HEK293 (cell line): Measurements from ENCODE around the gene TSPEAR.

Source experiments
- CTCF ChIA-PET: fragments of 350-600 bp; formaldehyde crosslinking; extraction: SDS; loops from one replicate; lab custom pipeline; 2021; ENCODE audit warnings: antibody characterized with exemption; lab: Yijun Ruan, JAX
- POLR2A ChIA-PET: fragments of 300-600 bp; formaldehyde crosslinking; extraction: SDS; loops from one replicate; lab custom pipeline; 2020; ENCODE audit warnings: antibody characterized with exemption, inconsistent platforms; lab: Yijun Ruan, JAX
- H3K27ac ChIP-seq: fragments of 200-500 bp; sonication (Bioruptor generic); 2 replicates; pipeline ENCODE4 v1.5.1; 2014; ENCODE audit warnings: low read depth, low read length, control low read depth, inconsistent platforms; ENCODE audit errors: extremely low read depth
- H3K36me3 ChIP-seq, 2 experiments: fragments of 200-500 bp in 1 of 2; sonication (Bioruptor generic) in 1 of 2; 1 replicate in 1 of 2; 2 replicates in 1 of 2; pipeline ENCODE4 v1.5.1; 2014 to 2017; ENCODE audit warnings: inconsistent platforms in 2 of 2, low read length in 2 of 2; ENCODE audit not compliant: control insufficient read depth in 2 of 2, insufficient read depth in 1 of 2
- H3K4me1 ChIP-seq: fragments of 200-500 bp; sonication (Bioruptor generic); 2 replicates; pipeline ENCODE4 v1.5.1; 2014; ENCODE audit warnings: mild to moderate bottlenecking, low read length, inconsistent platforms; ENCODE audit not compliant: control insufficient read depth, insufficient read depth
- H3K4me3 ChIP-seq: 2 replicates; pipeline ENCODE4 v1.5.1; 2011; ENCODE audit warnings: low read depth, mild to moderate bottlenecking, control low read depth, low read length, moderate library complexity
- H3K9me3 ChIP-seq: fragments of 200-500 bp; sonication (Bioruptor generic); 2 replicates; pipeline ENCODE4 v1.5.1; 2014; ENCODE audit warnings: low read depth, low read length, inconsistent platforms; ENCODE audit not compliant: control insufficient read depth, insufficient read depth
- KLF1 ChIP-seq: fragments of 450-650 bp; formaldehyde crosslinking; IDR thresholded peaks from 2 replicates; pipeline ENCODE4 v1.5.1; 2016; ENCODE audit warnings: missing biosample characterization, missing genetic modification characterization
- TRIM28 ChIP-seq: IDR thresholded peaks from 2 replicates; pipeline ENCODE4 v1.6.1; 2011; ENCODE audit warnings: low read length, control low read depth, borderline replicate concordance
- ZBTB17 ChIP-seq: fragments of 450-650 bp; formaldehyde crosslinking; IDR thresholded peaks from 2 replicates; pipeline ENCODE4 v1.5.1; 2016; ENCODE audit warnings: missing biosample characterization, missing genetic modification characterization
- ZNF138 ChIP-seq: fragments of 450-650 bp; formaldehyde crosslinking; IDR thresholded peaks from 2 replicates; pipeline ENCODE4 v1.5.1; 2016; ENCODE audit warnings: missing biosample characterization, missing genetic modification characterization, borderline replicate concordance
- ZNF214 ChIP-seq: fragments of 450-650 bp; formaldehyde crosslinking; IDR thresholded peaks from 2 replicates; pipeline ENCODE4 v1.5.1; 2017; ENCODE audit warnings: missing biosample characterization, mild to moderate bottlenecking, missing genetic modification characterization, borderline replicate concordance
- ZNF341 ChIP-seq: fragments of 450-650 bp; formaldehyde crosslinking; IDR thresholded peaks from 2 replicates; pipeline ENCODE4; 2016; ENCODE audit warnings: low read depth, missing biosample characterization, missing genetic modification characterization
- ZNF404 ChIP-seq: fragments of 450-650 bp; formaldehyde crosslinking; IDR thresholded peaks from 2 replicates; pipeline ENCODE4 v1.5.1; 2017; ENCODE audit warnings: missing biosample characterization, missing genetic modification characterization
- ZNF623 ChIP-seq: fragments of 450-650 bp; formaldehyde crosslinking; IDR thresholded peaks from 2 replicates; pipeline ENCODE4 v1.5.1; 2016; ENCODE audit warnings: missing biosample characterization, missing genetic modification characterization
- ZNF624 ChIP-seq: fragments of 450-650 bp; formaldehyde crosslinking; IDR thresholded peaks from 2 replicates; pipeline ENCODE4 v1.5.1; 2017; ENCODE audit warnings: missing biosample characterization, missing genetic modification characterization
- ZNF747 ChIP-seq: fragments of 450-650 bp; formaldehyde crosslinking; IDR thresholded peaks from 2 replicates; pipeline ENCODE4 v1.5.1; 2016; ENCODE audit warnings: missing biosample characterization, missing genetic modification characterization
- ZNF76 ChIP-seq: fragments of 450-650 bp; formaldehyde crosslinking; IDR thresholded peaks from 2 replicates; pipeline ENCODE4; 2016; ENCODE audit warnings: low read depth, missing biosample characterization, missing genetic modification characterization, borderline replicate concordance
- ZNF768 ChIP-seq: fragments of 450-650 bp; formaldehyde crosslinking; IDR thresholded peaks from 2 replicates; pipeline ENCODE4 v1.5.1; 2018; ENCODE audit warnings: missing biosample characterization, mild to moderate bottlenecking, missing genetic modification characterization
- ZNF785 ChIP-seq: fragments of 450-650 bp; formaldehyde crosslinking; IDR thresholded peaks from 2 replicates; pipeline ENCODE4 v1.5.1; 2016; ENCODE audit warnings: missing biosample characterization, missing genetic modification characterization
- ZSCAN16 ChIP-seq: fragments of 450-650 bp; formaldehyde crosslinking; IDR thresholded peaks from 2 replicates; pipeline ENCODE4 v1.5.1; 2016; ENCODE audit warnings: missing biosample characterization, missing genetic modification characterization
- ZXDB ChIP-seq: fragments of 450-650 bp; formaldehyde crosslinking; IDR thresholded peaks from 2 replicates; pipeline ENCODE4 v1.5.1; 2016; ENCODE audit warnings: missing biosample characterization, missing genetic modification characterization
- TF ChIP-seq, protein P1 (sequence below): fragments of 450-650 bp; formaldehyde crosslinking; IDR thresholded peaks from 2 replicates; pipeline ENCODE4 v1.5.1; 2016; ENCODE audit warnings: missing biosample characterization, missing genetic modification characterization
- TF ChIP-seq, protein P2 (sequence below): fragments of 450-650 bp; formaldehyde crosslinking; IDR thresholded peaks from 2 replicates; pipeline ENCODE4 v1.5.1; 2017; ENCODE audit warnings: missing biosample characterization, missing genetic modification characterization
- TF ChIP-seq, protein P3 (sequence below): fragments of 450-650 bp; formaldehyde crosslinking; IDR thresholded peaks from 2 replicates; pipeline ENCODE4 v1.5.1; 2016; ENCODE audit warnings: missing biosample characterization, missing genetic modification characterization
- TF ChIP-seq, protein P4 (sequence below): sonication (generic); formaldehyde crosslinking; IDR thresholded peaks from 2 replicates; pipeline ENCODE4 v1.8.1; 2022; ENCODE audit warnings: mild to moderate bottlenecking, moderate library complexity, missing genetic modification reagents
- TF ChIP-seq, protein P5 (sequence below): fragments of 450-650 bp; formaldehyde crosslinking; IDR thresholded peaks from 2 replicates; pipeline ENCODE4 v1.5.1; 2017; ENCODE audit warnings: missing biosample characterization, mild to moderate bottlenecking, missing genetic modification characterization, moderate library complexity
- TF ChIP-seq, protein P6 (sequence below): fragments of 450-650 bp; formaldehyde crosslinking; IDR thresholded peaks from 2 replicates; pipeline ENCODE4 v1.5.1; 2016; ENCODE audit warnings: missing biosample characterization, missing genetic modification characterization

The TSPEAR gene

DNA sequence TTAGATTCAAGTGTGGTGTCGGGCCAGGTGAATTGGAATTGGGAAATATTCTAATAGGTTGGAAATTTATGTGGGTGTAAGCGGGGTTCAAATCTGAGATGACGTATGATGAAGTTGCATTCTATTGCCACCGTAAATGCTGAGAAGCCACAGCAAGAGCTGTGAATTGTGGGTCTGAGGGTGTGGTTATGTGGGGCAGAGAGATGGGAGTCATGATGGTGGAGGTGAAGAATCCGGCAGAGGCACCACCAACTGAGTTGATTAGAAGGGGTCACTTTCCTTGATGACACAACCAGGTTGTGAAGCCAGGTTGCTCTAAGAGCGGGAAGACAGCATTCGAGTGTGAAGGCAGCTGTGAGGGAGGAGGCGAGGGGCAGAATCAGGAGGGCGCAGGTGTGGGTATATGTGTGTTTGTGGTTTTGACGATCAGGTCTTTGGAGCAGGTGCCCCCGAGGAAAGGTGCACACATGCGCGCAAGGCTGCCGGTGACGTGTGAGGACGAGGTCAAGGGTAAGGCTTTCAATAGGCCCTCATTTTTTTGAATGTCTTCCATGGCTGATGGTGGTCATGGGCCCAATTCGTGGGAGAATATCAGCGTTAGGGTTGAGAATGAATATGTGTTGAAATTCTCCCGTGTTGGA is 237.3 kb downstream of the TSPEAR start:
- ChIA-PET CTCF (interaction anchor here (0.6 kb wide), 1 partner anchor 663 kb away, joined by 4 read pairs; no protein-coding TSS in a partner anchor), POLR2A (no interaction called here)
- Histone ChIP-seq H3K36me3 (no peaks in the 10 kb centered on the region), H3K4me1 (no peaks in the 10 kb centered on the region), H3K9me3 (no peaks in the 10 kb centered on the region), H3K27ac (no peak overlapping the region), H3K4me3 (no peak overlapping the region)
- TF ChIP-seq ZNF747 (tag by site-specific recombination) (no peak), ZNF624 (tag by site-specific recombination) (no peak), TRIM28 (no peak), ZXDB (tag by site-specific recombination) (no peak)
- TF ChIP-seq, protein P1, sequence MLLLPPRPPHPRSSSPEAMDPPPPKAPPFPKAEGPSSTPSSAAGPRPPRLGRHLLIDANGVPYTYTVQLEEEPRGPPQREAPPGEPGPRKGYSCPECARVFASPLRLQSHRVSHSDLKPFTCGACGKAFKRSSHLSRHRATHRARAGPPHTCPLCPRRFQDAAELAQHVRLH (tag by site-specific recombination), result no peak

DNA sequence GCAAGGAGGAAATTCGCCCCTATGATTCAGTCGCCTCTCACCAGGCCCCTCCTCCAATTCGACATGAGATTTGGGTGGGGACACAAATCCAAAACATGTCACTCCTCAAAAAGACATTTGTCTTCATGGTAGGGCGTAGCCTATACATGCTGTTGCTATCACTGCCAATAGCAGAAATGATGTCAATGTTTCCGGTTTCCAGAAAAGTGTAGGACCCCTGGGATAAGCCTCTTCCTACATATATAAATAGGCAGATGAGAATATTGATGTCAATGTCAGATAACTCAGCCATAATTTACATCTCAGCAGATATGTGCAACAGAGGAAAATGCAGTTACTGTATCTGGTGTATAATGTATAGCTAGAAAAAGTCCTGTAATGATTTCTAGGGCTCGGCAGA is 239.4 kb downstream of the TSPEAR start:
- CTCF ChIA-PET, result interaction anchor here (1.4 kb wide), 1 partner anchor 12 kb away, joined by 7 read pairs; no protein-coding TSS in a partner anchor
- POLR2A ChIA-PET, result no interaction called here
- Histone ChIP-seq H3K36me3 (no peaks in the 10 kb centered on the region), H3K4me1 (no peaks in the 10 kb centered on the region), H3K4me3 (no peak overlapping the region), H3K9me3 (no peaks in the 10 kb centered on the region)
- TF ChIP-seq ZNF138 (tag by site-specific recombination) (no peak), ZNF404 (no peak), ZNF785 (tag by site-specific recombination) (no peak), ZNF76 (tag by site-specific recombination) (no peak), KLF1 (tag by site-specific recombination) (0 out of 2 replicates have a peak, but pooled peaks have one; percentile 30)
- TF ChIP-seq, protein P2, sequence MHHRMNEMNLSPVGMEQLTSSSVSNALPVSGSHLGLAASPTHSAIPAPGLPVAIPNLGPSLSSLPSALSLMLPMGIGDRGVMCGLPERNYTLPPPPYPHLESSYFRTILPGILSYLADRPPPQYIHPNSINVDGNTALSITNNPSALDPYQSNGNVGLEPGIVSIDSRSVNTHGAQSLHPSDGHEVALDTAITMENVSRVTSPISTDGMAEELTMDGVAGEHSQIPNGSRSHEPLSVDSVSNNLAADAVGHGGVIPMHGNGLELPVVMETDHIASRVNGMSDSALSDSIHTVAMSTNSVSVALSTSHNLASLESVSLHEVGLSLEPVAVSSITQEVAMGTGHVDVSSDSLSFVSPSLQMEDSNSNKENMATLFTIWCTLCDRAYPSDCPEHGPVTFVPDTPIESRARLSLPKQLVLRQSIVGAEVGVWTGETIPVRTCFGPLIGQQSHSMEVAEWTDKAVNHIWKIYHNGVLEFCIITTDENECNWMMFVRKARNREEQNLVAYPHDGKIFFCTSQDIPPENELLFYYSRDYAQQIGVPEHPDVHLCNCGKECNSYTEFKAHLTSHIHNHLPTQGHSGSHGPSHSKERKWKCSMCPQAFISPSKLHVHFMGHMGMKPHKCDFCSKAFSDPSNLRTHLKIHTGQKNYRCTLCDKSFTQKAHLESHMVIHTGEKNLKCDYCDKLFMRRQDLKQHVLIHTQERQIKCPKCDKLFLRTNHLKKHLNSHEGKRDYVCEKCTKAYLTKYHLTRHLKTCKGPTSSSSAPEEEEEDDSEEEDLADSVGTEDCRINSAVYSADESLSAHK (tag by site-specific recombination), result no peak
- TF ChIP-seq, protein P3, sequence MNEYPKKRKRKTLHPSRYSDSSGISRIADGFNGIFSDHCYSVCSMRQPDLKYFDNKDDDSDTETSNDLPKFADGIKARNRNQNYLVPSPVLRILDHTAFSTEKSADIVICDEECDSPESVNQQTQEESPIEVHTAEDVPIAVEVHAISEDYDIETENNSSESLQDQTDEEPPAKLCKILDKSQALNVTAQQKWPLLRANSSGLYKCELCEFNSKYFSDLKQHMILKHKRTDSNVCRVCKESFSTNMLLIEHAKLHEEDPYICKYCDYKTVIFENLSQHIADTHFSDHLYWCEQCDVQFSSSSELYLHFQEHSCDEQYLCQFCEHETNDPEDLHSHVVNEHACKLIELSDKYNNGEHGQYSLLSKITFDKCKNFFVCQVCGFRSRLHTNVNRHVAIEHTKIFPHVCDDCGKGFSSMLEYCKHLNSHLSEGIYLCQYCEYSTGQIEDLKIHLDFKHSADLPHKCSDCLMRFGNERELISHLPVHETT (tag by site-specific recombination), result no peak
- TF ChIP-seq, protein P4, sequence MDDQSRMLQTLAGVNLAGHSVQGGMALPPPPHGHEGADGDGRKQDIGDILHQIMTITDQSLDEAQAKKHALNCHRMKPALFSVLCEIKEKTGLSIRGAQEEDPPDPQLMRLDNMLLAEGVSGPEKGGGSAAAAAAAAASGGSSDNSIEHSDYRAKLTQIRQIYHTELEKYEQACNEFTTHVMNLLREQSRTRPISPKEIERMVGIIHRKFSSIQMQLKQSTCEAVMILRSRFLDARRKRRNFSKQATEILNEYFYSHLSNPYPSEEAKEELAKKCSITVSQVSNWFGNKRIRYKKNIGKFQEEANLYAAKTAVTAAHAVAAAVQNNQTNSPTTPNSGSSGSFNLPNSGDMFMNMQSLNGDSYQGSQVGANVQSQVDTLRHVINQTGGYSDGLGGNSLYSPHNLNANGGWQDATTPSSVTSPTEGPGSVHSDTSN, result no peak
- TF ChIP-seq, all 188 proteins: peak for 1
- H3K27ac ChIP-seq, result no peak overlapping the region

DNA sequence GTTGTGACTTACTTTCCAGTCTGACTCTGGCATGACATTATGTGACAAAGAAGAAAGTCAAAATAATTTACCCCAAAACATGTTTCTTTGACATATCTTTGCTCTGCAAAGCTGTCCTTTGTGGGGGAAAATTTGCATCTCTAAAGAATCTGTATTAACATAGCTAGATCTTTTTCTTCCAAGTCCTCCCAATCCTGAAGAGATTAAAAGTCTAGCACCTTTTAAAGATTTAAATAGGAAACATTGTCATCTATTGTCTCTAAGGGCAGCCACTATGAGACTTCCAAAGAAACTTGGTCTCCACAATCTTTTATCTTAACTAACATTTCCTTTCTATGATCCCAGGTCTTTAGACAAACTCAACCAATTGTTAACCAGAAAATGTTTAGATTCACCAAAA is 240.0 kb downstream of the TSPEAR start:
- POLR2A ChIA-PET, result no interaction called here
- CTCF ChIA-PET, result interaction anchor here (0.8 kb wide), 2 partner anchors 11 to 18 kb away, joined by 3 to 6 read pairs; no protein-coding TSS in a partner anchor
- no peak overlapping the region for H3K27ac ChIP-seq
- TF ChIP-seq, protein P4, result no peak
- TF ChIP-seq KLF1 (tag by site-specific recombination) (no peak), ZNF623 (no peak), ZSCAN16 (no peak), ZBTB17 (tag by site-specific recombination) (no peak), ZNF214 (no peak), ZNF768 (tag by site-specific recombination) (no peak), ZNF341 (tag by site-specific recombination) (no peak)
- TF ChIP-seq, protein P5, sequence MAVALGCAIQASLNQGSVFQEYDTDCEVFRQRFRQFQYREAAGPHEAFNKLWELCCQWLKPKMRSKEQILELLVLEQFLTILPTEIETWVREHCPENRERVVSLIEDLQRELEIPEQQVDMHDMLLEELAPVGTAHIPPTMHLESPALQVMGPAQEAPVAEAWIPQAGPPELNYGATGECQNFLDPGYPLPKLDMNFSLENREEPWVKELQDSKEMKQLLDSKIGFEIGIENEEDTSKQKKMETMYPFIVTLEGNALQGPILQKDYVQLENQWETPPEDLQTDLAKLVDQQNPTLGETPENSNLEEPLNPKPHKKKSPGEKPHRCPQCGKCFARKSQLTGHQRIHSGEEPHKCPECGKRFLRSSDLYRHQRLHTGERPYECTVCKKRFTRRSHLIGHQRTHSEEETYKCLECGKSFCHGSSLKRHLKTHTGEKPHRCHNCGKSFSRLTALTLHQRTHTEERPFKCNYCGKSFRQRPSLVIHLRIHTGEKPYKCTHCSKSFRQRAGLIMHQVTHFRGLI (tag by site-specific recombination), result no peak
- TF ChIP-seq, protein P6, sequence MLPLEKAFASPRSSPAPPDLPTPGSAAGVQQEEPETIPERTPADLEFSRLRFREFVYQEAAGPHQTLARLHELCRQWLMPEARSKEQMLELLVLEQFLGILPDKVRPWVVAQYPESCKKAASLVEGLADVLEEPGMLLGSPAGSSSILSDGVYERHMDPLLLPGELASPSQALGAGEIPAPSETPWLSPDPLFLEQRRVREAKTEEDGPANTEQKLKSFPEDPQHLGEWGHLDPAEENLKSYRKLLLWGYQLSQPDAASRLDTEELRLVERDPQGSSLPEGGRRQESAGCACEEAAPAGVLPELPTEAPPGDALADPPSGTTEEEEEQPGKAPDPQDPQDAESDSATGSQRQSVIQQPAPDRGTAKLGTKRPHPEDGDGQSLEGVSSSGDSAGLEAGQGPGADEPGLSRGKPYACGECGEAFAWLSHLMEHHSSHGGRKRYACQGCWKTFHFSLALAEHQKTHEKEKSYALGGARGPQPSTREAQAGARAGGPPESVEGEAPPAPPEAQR (tag by site-specific recombination), result no peak

More for the DNA sequence above, 240.0 kb downstream of the TSPEAR start:
- no peak overlapping the region for H3K4me3 ChIP-seq
- H3K9me3 ChIP-seq, result no peaks in the 10 kb centered on the region
- no peaks in the 10 kb centered on the region for H3K4me1 ChIP-seq
- H3K36me3 ChIP-seq, result no peaks in the 10 kb centered on the region
